IMR-90 (cell line): ENCODE measurements around the gene WWC1.

ENCODE experiments used
- CEBPB ChIP-seq: IDR thresholded peaks from 2 replicates; pipeline ENCODE4 v1.6.1; 2012; ENCODE audit warnings: low read depth, low read length, improper control_type of control experiment
- MAFK ChIP-seq: IDR thresholded peaks from 2 replicates; pipeline ENCODE4 v1.6.1; 2012; ENCODE audit warnings: low read depth, low read length, improper control_type of control experiment
- POLR2A ChIP-seq: IDR thresholded peaks from 2 replicates; pipeline ENCODE4 v1.6.1; 2012; ENCODE audit warnings: mild to moderate bottlenecking, low read depth, low read length
- RAD21 ChIP-seq: IDR thresholded peaks from 2 replicates; pipeline ENCODE4 v1.6.1; 2012; ENCODE audit warnings: low read length, improper control_type of control experiment
- TF ChIP-seq, protein P1 (sequence below): conservative IDR thresholded peaks from 2 replicates; pipeline ENCODE4 v1.5.1; 2012; ENCODE audit warnings: mild to moderate bottlenecking, low read depth, low read length, improper control_type of control experiment
- TF ChIP-seq, protein P2 (sequence below): fragments of 150-350 bp; IDR thresholded peaks from 2 replicates; pipeline ENCODE4 v1.6.1; 2017; ENCODE audit warnings: mild to moderate bottlenecking, antibody characterized with exemption, low read length, low read depth

DNA sequence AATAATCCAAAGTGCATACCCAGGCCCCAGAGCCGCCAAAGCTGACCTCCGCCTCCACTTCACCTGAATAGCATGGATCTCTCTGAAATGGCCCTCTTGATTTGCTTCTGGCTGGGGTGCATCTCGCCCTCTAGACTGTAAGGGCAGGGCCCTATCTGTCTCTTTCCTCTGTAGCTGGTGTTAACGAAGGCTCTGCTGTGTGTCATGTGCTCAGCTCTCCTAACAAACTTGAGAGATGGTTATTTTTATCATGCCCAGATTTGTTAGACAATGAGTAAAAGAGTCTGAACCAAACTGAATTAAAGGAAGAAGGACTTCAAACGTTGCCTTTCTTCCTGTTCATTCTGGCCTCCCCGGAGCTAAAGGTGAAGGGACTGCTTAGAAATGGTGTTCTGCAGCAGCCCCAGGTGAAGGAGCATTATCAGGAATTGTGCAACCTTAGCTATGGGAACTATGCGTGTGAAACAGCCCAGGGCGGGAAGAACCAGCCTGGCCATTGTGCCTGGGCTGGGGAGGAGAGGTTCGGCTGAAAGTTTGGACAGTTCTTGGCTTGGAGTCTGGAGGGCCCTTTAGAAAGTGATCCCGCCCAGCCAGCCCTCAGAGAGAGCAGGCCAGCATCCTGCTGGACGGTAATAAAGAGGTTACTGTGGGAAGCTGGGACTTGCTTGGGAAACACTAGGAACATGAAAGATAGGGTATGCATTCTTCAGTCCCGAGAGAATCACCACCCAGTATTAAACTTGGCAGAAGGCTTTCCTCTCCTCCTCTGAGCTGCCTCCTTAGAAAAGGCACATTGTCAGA lies 73.5 kb downstream of the WWC1 start:
- TF ChIP-seq, protein P1, sequence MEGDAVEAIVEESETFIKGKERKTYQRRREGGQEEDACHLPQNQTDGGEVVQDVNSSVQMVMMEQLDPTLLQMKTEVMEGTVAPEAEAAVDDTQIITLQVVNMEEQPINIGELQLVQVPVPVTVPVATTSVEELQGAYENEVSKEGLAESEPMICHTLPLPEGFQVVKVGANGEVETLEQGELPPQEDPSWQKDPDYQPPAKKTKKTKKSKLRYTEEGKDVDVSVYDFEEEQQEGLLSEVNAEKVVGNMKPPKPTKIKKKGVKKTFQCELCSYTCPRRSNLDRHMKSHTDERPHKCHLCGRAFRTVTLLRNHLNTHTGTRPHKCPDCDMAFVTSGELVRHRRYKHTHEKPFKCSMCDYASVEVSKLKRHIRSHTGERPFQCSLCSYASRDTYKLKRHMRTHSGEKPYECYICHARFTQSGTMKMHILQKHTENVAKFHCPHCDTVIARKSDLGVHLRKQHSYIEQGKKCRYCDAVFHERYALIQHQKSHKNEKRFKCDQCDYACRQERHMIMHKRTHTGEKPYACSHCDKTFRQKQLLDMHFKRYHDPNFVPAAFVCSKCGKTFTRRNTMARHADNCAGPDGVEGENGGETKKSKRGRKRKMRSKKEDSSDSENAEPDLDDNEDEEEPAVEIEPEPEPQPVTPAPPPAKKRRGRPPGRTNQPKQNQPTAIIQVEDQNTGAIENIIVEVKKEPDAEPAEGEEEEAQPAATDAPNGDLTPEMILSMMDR: no peak
- no peak for TF ChIP-seq POLR2A
- peak; percentile 68 for TF ChIP-seq CEBPB
- no peak for TF ChIP-seq MAFK
- TF ChIP-seq RAD21: no peak
- TF ChIP-seq, protein P2, sequence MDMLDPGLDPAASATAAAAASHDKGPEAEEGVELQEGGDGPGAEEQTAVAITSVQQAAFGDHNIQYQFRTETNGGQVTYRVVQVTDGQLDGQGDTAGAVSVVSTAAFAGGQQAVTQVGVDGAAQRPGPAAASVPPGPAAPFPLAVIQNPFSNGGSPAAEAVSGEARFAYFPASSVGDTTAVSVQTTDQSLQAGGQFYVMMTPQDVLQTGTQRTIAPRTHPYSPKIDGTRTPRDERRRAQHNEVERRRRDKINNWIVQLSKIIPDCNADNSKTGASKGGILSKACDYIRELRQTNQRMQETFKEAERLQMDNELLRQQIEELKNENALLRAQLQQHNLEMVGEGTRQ: no peak
